NCI-H524 (cell line): ENCODE data around the gene GSC.
A peak's percentile ranks its signal among the peaks of the same experiment; 100 is the strongest.
"Not testable (repeated sequence)": the region's sequence is repeated elsewhere in the genome, so short reads cannot be mapped to it uniquely, and the experiment has no call there.

Experiments used
- DNase-seq, 2 experiments: peaks; one replicate each; lab custom pipeline; 2025; lab: John Stamatoyannopoulos, UW

The GSC gene

GRCh38 chr14:94769391-94770250, at the start of gene GSC:
GSC (minus strand) TSS chr14:94770113; CDS start chr14:94770015, 98 bp downstream.
- DNase-seq, result peak; percentile 28 to 66

- no peak for DNase-seq
These were observed 49.6 kb upstream of the GSC start for GRCh38 chr14:94819531-94819930.

GRCh38 chr14:94816113-94816512, 46.2 kb upstream of the GSC start:
- DNase-seq, result peak in 1 of 2 experiments; percentile 38

- DNase-seq, result no peak
These were observed 35.9 kb upstream of the GSC start for GRCh38 chr14:94805680-94806288.

GRCh38 chr14:94801225-94801624, 31.3 kb upstream of the GSC start:
- no peak for DNase-seq

GRCh38 chr14:94800764-94801163, 30.9 kb upstream of the GSC start:
- DNase-seq, result not testable (repeated sequence)

- no peak for DNase-seq
These were observed 28.0 kb upstream of the GSC start for GRCh38 chr14:94797887-94798286.

- no peak for DNase-seq
These were observed 26.4 kb upstream of the GSC start for GRCh38 chr14:94796278-94796677.

- DNase-seq, result no peak
These were observed 25.5 kb upstream of the GSC start for GRCh38 chr14:94795372-94795771.

- peak in 1 of 2 experiments; percentile 13 for DNase-seq
These were observed 24.0 kb upstream of the GSC start for GRCh38 chr14:94793901-94794300.

- no peak for DNase-seq
These were observed 17.7 kb upstream of the GSC start for GRCh38 chr14:94787655-94788054.

- no peak for DNase-seq
These were observed 17.2 kb upstream of the GSC start for GRCh38 chr14:94787092-94787491.

- DNase-seq, result no peak
These were observed 10.9 kb upstream of the GSC start for GRCh38 chr14:94780536-94781399.

- DNase-seq, result no peak
These were observed 9.8 kb upstream of the GSC start for GRCh38 chr14:94779713-94780112.

- no peak for DNase-seq
These were observed 5.9 kb upstream of the GSC start for GRCh38 chr14:94775871-94776210.

- peak; percentile 20 to 64 for DNase-seq
These were observed 5.4 kb upstream of the GSC start for GRCh38 chr14:94775091-94775870.

- no peak for DNase-seq
These were observed 4.6 kb upstream of the GSC start for GRCh38 chr14:94774344-94775090.

GRCh38 chr14:94773655-94774343, 3.9 kb upstream of the GSC start:
- DNase-seq, result peak in 1 of 2 experiments; percentile 47

GRCh38 chr14:94773061-94773648, 3.2 kb upstream of the GSC start:
- DNase-seq, result peak in 1 of 2 experiments; percentile 44

GRCh38 chr14:94772548-94772947, 2.6 kb upstream of the GSC start:
- DNase-seq, result no peak
